AG04450 (cell line): Measurements from ENCODE around the gene FREM1. TPM values are rescaled to one million over a fixed set of nuclear protein-coding genes. Genes with fewer than 3 reads are reported as not detected.

Source experiments
- CTCF ChIA-PET: fragments of 300-600, 350-600 bp; formaldehyde crosslinking; extraction: SDS; loops from one replicate; lab custom pipeline; 2022; ENCODE audit warnings: antibody characterized with exemption, inconsistent platforms; lab: Charles Lee
- POLR2A ChIA-PET: fragments of 350-600 bp; formaldehyde crosslinking; extraction: SDS; loops from one replicate; lab custom pipeline; 2021; ENCODE audit warnings: antibody characterized with exemption, inconsistent platforms; lab: Yijun Ruan, JAX
- DNase-seq: peaks from one replicate; pipeline ENCODE4 v3.0.0-alpha.2; 2011; ENCODE audit warnings: low read depth, low spot score
- H3K27ac ChIP-seq: one replicate; pipeline ENCODE4 v1.5.1; 2012; ENCODE audit warnings: low read depth, low read length, control low read depth
- H3K27me3 ChIP-seq: one replicate; pipeline ENCODE4 v1.6.0; 2012; ENCODE audit warnings: low read length; ENCODE audit not compliant: control insufficient read depth, insufficient read depth
- H3K4me3 ChIP-seq: 2 replicates; pipeline ENCODE4 v1.5.1; 2011; ENCODE audit warnings: mild to moderate bottlenecking, low read depth, low read length, control low read depth
- H3K9me3 ChIP-seq: 2 replicates; pipeline ENCODE4 v1.5.1; 2012; ENCODE audit warnings: low read length; ENCODE audit not compliant: control insufficient read depth, insufficient read depth
- polyA plus RNA-seq: library from polyadenylated mRNA; depleted of rRNA; stranded (reverse); fragments of >200 nt; gene quantifications from 2 replicates; pipeline ENCODE4 v1.2.3, GENCODE V29; 2011
- TF ChIP-seq, protein P1 (sequence below): IDR thresholded peaks from 2 replicates; pipeline ENCODE4 v1.5.1; 2011; ENCODE audit warnings: low read depth, low read length, control low read depth, inconsistent platforms

FREM1 gene
- polyA plus RNA-seq, 1 experiment = not detected

DNA sequence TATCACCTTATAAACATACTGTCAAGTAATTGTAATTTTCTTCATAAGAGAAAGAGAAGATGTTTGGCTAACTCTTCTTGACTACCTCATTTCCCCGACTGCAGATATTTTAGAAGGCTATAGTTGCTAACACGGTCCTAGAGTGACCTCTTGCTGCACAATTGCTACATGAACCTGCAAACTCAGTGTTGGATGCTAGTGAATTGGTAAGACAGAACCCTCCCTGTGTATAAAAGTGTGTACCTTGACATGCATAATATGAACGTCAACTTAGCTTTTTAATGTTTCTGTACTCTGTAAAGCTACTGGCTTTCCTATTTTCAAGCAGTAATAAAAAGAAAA is 141.0 kb downstream of the FREM1 start:
- H3K27me3 ChIP-seq = no peaks in the 10 kb centered on the region
- POLR2A ChIA-PET = no interaction called here
- DNase-seq = no peak
- H3K4me3 ChIP-seq = no peak overlapping the region
- no peak overlapping the region for H3K27ac ChIP-seq
- TF ChIP-seq, protein P1, sequence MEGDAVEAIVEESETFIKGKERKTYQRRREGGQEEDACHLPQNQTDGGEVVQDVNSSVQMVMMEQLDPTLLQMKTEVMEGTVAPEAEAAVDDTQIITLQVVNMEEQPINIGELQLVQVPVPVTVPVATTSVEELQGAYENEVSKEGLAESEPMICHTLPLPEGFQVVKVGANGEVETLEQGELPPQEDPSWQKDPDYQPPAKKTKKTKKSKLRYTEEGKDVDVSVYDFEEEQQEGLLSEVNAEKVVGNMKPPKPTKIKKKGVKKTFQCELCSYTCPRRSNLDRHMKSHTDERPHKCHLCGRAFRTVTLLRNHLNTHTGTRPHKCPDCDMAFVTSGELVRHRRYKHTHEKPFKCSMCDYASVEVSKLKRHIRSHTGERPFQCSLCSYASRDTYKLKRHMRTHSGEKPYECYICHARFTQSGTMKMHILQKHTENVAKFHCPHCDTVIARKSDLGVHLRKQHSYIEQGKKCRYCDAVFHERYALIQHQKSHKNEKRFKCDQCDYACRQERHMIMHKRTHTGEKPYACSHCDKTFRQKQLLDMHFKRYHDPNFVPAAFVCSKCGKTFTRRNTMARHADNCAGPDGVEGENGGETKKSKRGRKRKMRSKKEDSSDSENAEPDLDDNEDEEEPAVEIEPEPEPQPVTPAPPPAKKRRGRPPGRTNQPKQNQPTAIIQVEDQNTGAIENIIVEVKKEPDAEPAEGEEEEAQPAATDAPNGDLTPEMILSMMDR = 0 out of 2 replicates have a peak, but pooled peaks have one; percentile 16
- no peaks in the 10 kb centered on the region for H3K9me3 ChIP-seq
- CTCF ChIA-PET = interaction anchor here (0.6 to 3.8 kb wide), 27 partner anchors 8 to 1474 kb away, joined by 3 to 22 read pairs (median 5); partner anchors contain the start of gene ZDHHC21

DNA sequence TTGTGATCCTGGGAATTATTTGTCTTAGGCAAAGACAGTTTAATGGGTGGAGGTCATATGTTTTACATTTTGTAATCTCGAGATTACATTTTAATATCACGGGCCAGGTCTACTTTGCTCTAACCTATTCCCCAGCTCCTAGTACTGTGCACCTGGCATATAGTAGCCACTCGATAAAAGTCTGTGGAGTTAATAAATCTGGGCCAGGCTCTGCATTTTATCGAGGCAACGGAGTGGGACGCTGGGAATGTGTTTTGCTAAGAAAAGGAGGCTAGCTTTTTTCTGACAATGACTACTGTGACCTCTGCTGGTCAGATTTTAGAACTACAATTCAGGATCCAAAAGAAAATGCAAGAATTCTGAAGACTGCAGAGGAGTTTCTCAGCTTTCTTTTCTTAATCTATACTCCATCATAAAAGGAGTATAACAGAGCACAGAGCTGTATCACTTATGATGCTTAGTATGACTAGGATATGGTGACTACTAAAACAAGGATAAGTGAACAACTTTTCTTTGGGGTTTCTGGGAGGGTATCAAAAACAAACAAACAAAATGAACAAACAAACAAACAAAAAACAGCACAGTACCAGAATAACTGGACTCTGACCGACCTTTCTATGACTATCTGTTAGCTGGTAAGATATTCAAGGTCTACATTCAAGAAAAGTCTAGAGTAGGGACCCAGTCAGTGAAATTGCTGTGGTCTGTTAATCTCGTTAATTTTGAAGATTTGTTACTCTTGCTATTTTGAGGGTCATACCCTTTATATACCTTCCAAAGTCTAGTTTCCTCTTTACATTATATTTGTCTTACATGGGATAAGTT is 141.6 kb downstream of the FREM1 start:
- H3K27me3 ChIP-seq = no peaks in the 10 kb centered on the region
- DNase-seq = peak; percentile 21
- no peaks in the 10 kb centered on the region for H3K9me3 ChIP-seq
- no peak overlapping the region for H3K4me3 ChIP-seq
- ChIA-PET POLR2A (no interaction called here), CTCF (interaction anchor here (0.6 to 3.8 kb wide), 33 partner anchors 9 to 1474 kb away, joined by 3 to 22 read pairs (median 4); partner anchors contain the start of gene ZDHHC21)
- no peak overlapping the region for H3K27ac ChIP-seq
- TF ChIP-seq, protein P1 = peak; percentile 78

DNA sequence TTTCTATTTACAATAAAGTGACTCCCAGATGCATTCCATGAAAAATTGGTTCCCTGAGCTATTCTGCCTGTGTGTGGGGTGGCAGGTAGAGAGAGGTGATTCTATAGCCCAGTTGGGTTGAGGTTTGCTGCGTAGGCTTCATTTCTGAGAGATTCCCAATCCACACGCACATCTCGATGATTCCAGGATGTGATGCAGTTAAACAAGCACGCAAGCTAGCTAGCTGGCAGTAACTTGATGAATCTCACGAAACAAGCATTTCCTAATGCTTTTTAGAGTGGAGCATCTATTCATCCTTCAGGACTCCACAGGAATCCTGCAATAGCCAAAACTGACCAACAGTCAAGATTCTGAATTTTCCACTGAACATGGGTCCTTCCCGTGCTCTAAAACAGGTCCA is 143.9 kb downstream of the FREM1 start:
- CTCF ChIA-PET = interaction anchor here (0.6 to 3.8 kb wide), 7 partner anchors 11 to 680 kb away, joined by 3 to 22 read pairs (median 4); no protein-coding TSS in a partner anchor
- TF ChIP-seq, protein P1 = no peak
- H3K4me3 ChIP-seq = no peak overlapping the region
- H3K27me3 ChIP-seq = no peaks in the 10 kb centered on the region
- no peak for DNase-seq
- POLR2A ChIA-PET = no interaction called here
- no peak overlapping the region for H3K27ac ChIP-seq
- H3K9me3 ChIP-seq = no peaks in the 10 kb centered on the region

DNA sequence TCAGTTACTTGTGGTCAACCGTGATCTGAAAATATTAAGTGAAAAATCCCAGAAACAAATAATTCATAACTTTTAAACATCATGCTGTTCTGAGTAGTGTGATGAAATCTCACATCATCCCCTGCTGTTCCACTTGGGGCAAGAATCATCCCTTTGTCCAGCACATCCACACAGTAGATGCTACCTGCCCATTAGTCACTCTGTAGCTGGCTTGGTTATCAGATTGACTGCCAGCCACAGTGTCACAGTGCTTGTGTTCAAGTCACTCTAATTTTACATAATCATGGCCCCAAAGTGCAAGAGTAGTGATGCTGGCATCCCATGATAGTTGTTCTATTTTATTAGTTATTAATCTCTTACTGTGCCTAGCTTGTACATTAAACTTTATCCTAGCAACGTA is 148.6 kb downstream of the FREM1 start:
- H3K27ac ChIP-seq = no peak overlapping the region
- TF ChIP-seq, protein P1 = no peak
- H3K27me3 ChIP-seq = no peaks in the 10 kb centered on the region
- no peak for DNase-seq
- CTCF ChIA-PET = no interaction called here
- no peaks in the 10 kb centered on the region for H3K9me3 ChIP-seq
- POLR2A ChIA-PET = no interaction called here
- no peak overlapping the region for H3K4me3 ChIP-seq

DNA sequence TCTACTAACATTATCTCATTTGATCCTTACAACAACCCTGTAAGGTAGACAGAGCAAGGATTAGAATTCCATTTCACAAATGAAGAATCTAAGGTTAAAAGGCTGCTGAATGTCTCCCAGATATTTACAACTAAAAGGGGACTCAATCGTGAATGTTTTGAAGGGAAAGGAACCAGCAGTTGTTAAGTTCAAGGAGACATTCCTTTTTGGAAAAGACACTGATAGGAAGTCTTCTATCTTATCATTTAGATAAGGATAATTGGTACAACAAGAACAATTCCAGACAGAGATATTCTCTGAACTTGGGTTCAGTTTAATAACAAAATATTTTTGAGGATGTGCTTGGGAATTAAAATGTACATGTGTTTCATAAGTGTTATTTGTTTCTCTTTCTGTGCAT is 150.2 kb downstream of the FREM1 start:
- Histone ChIP-seq H3K27ac (no peak overlapping the region), H3K27me3 (no peaks in the 10 kb centered on the region), H3K4me3 (no peak overlapping the region), H3K9me3 (no peaks in the 10 kb centered on the region)
- no peak for DNase-seq
- ChIA-PET POLR2A (no interaction called here), CTCF (interaction anchor here (4.5 kb wide), 1 partner anchor 9 kb away, joined by 17 read pairs; no protein-coding TSS in a partner anchor)
- TF ChIP-seq, protein P1 = no peak
